ENCODE measurements around the gene ASB16. TPM values are rescaled to one million over a fixed set of nuclear protein-coding genes. Genes with fewer than 3 reads are reported as not detected.

The ASB16 gene
- total RNA-seq, 1 experiment from 2014 or later = not detected

DNA sequence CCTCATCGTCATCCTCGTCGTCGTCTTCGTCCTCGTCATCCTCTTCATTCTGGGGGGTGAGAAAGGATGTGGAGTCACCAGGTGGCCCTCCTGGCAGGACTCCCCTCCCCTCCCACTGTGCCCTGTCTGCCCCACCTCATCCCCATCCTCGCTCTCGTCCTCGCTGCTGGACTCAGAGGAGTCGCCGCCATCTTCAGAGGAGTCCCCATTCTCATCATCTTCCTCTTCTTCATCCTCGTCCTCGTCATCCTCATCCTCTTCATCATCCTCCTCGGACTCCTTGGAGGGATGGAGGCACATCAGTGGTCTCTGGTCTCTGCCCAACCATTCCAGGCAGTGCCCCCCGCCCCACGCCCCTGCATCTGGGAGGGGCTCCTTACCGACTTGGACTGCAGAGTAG lies 36.8 kb downstream of the ASB16 start:
- POLR2A ChIA-PET = interaction anchor here (0.9 kb wide), 1 partner anchor 10 kb away, joined by 5 read pairs; no protein-coding TSS in a partner anchor
- BruUV-seq (replicated peaks) = no TSS peak
- Mint-ChIP-seq H3K36me3 (ENCODE audit: insufficient read depth, unreplicated experiment) (peaks cover 59% of the 10 kb centered on the region), H3K27me3 (ENCODE audit: insufficient read depth, unreplicated experiment) (no peaks in the 10 kb centered on the region), H3K9me3 (ENCODE audit: unreplicated experiment) (no peaks in the 10 kb centered on the region), H3K4me3 (ENCODE audit: unreplicated experiment) (no peak overlapping the region), H3K4me1 (ENCODE audit: insufficient read depth, unreplicated experiment) (peaks cover 40% of the 10 kb centered on the region), H3K27ac (ENCODE audit: low read depth, unreplicated experiment) (no peak overlapping the region)
- CTCF ChIA-PET = interaction anchor here (0.5 kb wide), 1 partner anchor 102 kb away, joined by 4 read pairs; no protein-coding TSS in a partner anchor
- no peak for DNase-seq (ENCODE audit: unreplicated experiment)
- intact Hi-C loops (cut with micrococcal nuclease) = no loop called here
- TF ChIP-seq, protein P1, sequence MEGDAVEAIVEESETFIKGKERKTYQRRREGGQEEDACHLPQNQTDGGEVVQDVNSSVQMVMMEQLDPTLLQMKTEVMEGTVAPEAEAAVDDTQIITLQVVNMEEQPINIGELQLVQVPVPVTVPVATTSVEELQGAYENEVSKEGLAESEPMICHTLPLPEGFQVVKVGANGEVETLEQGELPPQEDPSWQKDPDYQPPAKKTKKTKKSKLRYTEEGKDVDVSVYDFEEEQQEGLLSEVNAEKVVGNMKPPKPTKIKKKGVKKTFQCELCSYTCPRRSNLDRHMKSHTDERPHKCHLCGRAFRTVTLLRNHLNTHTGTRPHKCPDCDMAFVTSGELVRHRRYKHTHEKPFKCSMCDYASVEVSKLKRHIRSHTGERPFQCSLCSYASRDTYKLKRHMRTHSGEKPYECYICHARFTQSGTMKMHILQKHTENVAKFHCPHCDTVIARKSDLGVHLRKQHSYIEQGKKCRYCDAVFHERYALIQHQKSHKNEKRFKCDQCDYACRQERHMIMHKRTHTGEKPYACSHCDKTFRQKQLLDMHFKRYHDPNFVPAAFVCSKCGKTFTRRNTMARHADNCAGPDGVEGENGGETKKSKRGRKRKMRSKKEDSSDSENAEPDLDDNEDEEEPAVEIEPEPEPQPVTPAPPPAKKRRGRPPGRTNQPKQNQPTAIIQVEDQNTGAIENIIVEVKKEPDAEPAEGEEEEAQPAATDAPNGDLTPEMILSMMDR (IDR thresholded peaks at IDR 0.05; ENCODE audit: unreplicated experiment) = no peak

DNA sequence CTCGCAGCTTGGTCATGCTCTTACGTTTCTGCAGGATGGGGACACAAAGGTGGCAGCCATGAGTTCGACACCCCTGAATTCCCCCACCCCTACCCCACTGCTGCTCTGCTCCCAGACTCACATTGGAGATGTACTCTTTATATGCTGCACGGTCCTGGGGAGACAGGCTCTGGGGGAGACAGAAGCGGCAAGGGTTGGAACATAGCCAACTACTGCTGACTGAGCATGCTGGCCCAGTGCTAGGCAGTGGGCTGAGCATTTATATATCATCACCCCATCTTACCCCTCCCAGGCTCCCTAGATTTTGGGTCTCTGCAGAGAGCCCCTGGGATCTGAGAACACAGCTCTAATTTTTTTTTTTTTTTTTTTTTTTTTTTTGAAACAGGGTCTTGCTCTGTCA lies 37.2 kb downstream of the ASB16 start:
- Mint-ChIP-seq H3K27ac (ENCODE audit: low read depth, unreplicated experiment) (no peak overlapping the region), H3K9me3 (ENCODE audit: unreplicated experiment) (no peaks in the 10 kb centered on the region), H3K27me3 (ENCODE audit: insufficient read depth, unreplicated experiment) (no peaks in the 10 kb centered on the region), H3K4me3 (ENCODE audit: unreplicated experiment) (no peak overlapping the region), H3K4me1 (ENCODE audit: insufficient read depth, unreplicated experiment) (peaks cover 36% of the 10 kb centered on the region), H3K36me3 (ENCODE audit: insufficient read depth, unreplicated experiment) (peaks cover 59% of the 10 kb centered on the region)
- BruUV-seq (replicated peaks) = no TSS peak
- POLR2A ChIA-PET = interaction anchor here (0.9 kb wide), 1 partner anchor 10 kb away, joined by 5 read pairs; no protein-coding TSS in a partner anchor
- CTCF ChIA-PET = interaction anchor here (0.5 kb wide), 1 partner anchor 102 kb away, joined by 4 read pairs; no protein-coding TSS in a partner anchor
- no peak for DNase-seq (ENCODE audit: unreplicated experiment)
- intact Hi-C loops (cut with micrococcal nuclease) = no loop called here
- TF ChIP-seq, protein P1 (IDR thresholded peaks at IDR 0.05; ENCODE audit: unreplicated experiment) = no peak

DNA sequence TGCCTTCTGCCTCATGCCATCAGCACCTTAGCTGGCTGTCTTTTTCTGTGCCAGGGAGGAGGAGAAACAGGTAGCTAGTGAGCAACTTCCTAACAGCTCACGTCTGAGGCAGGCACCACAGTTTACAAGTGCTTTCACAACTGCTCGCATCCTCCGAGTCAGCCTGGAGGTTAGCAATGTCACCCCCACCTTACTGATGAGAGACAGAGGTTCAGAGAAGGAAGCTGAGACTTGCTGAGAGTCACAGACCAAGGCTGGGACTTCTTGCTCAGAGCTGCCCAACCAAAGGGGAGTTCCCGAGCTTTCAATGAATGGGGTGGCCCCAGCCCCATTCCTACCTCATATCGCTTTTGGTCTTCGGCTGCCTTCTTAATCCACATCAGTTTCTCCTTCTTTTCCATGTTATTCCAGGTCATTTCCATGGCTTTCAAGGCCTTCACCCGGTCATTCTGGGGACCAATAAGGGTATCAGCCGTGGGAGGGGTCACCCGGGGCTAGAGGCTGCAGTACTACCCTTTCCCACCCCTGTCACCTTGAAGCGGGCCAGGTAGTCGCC lies 39.4 kb downstream of the ASB16 start:
- no peak overlapping the region for H3K4me3 Mint-ChIP-seq (ENCODE audit: unreplicated experiment)
- CTCF ChIA-PET = interaction anchor here (0.7 to 1.7 kb wide), 4 partner anchors 8 to 121 kb away, joined by 3 to 5 read pairs (median 4); no protein-coding TSS in a partner anchor
- H3K27ac Mint-ChIP-seq (ENCODE audit: low read depth, unreplicated experiment) = no peak overlapping the region
- POLR2A ChIA-PET = interaction anchor here (0.6 kb wide), 1 partner anchor 9 kb away, joined by 3 read pairs; no protein-coding TSS in a partner anchor
- no peaks in the 10 kb centered on the region for H3K27me3 Mint-ChIP-seq (ENCODE audit: insufficient read depth, unreplicated experiment)
- TF ChIP-seq, protein P1 (IDR thresholded peaks at IDR 0.05; ENCODE audit: unreplicated experiment) = no peak
- H3K9me3 Mint-ChIP-seq (ENCODE audit: unreplicated experiment) = no peaks in the 10 kb centered on the region
- H3K4me1 Mint-ChIP-seq (ENCODE audit: insufficient read depth, unreplicated experiment) = peaks cover 15% of the 10 kb centered on the region
- BruUV-seq (replicated peaks) = no TSS peak
- H3K36me3 Mint-ChIP-seq (ENCODE audit: insufficient read depth, unreplicated experiment) = peaks cover 76% of the 10 kb centered on the region
- intact Hi-C loops (cut with micrococcal nuclease) = no loop called here
- no peak for DNase-seq (ENCODE audit: unreplicated experiment)

DNA sequence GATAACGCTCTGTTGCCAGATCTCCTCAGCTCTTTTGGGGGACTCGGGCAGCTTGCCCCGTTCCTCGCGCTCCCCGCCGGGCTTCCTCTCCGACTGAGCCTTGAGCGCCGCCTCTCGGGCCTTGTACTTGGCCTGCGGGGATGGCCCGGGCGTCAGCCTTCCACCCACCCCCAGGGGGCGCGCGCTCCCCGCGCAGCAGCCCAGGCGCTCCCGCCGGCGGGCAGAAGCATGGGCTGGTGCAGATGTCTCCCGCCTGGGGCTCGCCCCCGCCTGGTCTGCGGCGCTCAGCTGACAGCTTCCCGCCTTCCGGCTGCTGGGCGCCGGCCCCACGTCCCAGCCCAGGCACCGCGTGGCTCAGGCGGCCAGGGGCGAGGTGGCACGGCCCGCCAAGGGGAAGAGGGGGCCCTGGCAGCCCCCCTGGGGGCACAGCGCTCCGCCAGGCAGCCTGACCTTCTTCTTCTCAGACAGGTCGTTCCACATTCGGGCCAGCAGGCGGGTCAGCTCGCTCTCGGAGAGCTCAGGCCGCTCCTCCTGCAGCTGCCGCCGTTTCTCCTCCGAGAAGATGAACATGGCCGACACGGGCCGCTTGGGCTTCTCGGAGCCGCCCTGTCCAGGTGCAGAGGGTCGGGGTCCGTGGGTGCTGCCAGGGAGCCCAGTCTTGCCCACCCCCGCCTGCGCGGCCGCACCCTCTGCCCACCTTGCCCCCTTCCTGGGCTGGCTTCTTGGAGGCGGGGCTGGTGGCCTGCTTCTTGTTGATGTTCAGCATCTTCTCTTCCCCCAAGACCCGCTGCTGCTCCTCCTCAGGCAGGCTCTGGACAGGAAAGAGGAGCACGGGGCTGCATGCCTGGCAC lies 40.1 kb downstream of the ASB16 start:
- no peaks in the 10 kb centered on the region for H3K9me3 Mint-ChIP-seq (ENCODE audit: unreplicated experiment)
- peaks cover 15% of the 10 kb centered on the region for H3K4me1 Mint-ChIP-seq (ENCODE audit: insufficient read depth, unreplicated experiment)
- peaks cover 82% of the 10 kb centered on the region for H3K36me3 Mint-ChIP-seq (ENCODE audit: insufficient read depth, unreplicated experiment)
- TF ChIP-seq, protein P1 (IDR thresholded peaks at IDR 0.05; ENCODE audit: unreplicated experiment) = peak; percentile 32
- intact Hi-C loops (cut with micrococcal nuclease) = no loop called here
- H3K27me3 Mint-ChIP-seq (ENCODE audit: insufficient read depth, unreplicated experiment) = no peaks in the 10 kb centered on the region
- ChIA-PET POLR2A (interaction anchor here (0.6 kb wide), 1 partner anchor 10 kb away, joined by 3 read pairs; no protein-coding TSS in a partner anchor), CTCF (interaction anchor here (0.6 to 1.7 kb wide), 3 partner anchors 8 to 121 kb away, joined by 3 to 5 read pairs (median 3); no protein-coding TSS in a partner anchor)
- H3K27ac Mint-ChIP-seq (ENCODE audit: low read depth, unreplicated experiment) = no peak overlapping the region
- H3K4me3 Mint-ChIP-seq (ENCODE audit: unreplicated experiment) = no peak overlapping the region
- DNase-seq (ENCODE audit: unreplicated experiment) = no peak
- BruUV-seq (replicated peaks) = TSS peak; percentile 15

Data from MCF 10A (cell line).